SK-N-SH (cell line): Measurements from ENCODE around the gene FAM53A. TPM values are rescaled to one million over a fixed set of nuclear protein-coding genes. Genes with fewer than 3 reads are reported as not detected.

ENCODE experiments used
- CTCF ChIA-PET: fragments of 300-600, 350-600 bp; formaldehyde crosslinking; extraction: SDS; loops from one replicate; lab custom pipeline; 2021; lab: Yijun Ruan, JAX
- POLR2A ChIA-PET: fragments of 350-600 bp; sonication (Branson Sonifier 250); formaldehyde crosslinking; extraction: SDS; loops from one replicate; lab custom pipeline; 2020; ENCODE audit warnings: antibody characterized with exemption, inconsistent platforms; lab: Yijun Ruan, JAX
- DNase-seq: peaks from one replicate; pipeline ENCODE4 v3.0.0; 2012
- H2AFZ ChIP-seq: fragments of 200-600 bp; sonication (generic); 2 replicates; pipeline ENCODE4 v1.8.1; 2016; ENCODE audit warnings: antibody characterized with exemption, mild to moderate bottlenecking, low read depth
- H3F3A ChIP-seq: fragments of 200-600 bp; sonication (generic); replicated peaks from 2 replicates; pipeline ENCODE3; 2016; ENCODE audit warnings: antibody characterized with exemption, mild to moderate bottlenecking; ENCODE audit not compliant: insufficient read depth
- H3K27ac ChIP-seq, 2 experiments: fragments of 200-500 bp in 1 of 2; fragments of 200-600 bp in 1 of 2; sonication (Bioruptor generic) in 1 of 2; sonication (generic), shearing (Covaris generic) in 1 of 2; 2 replicates each; pipeline versions ENCODE4 v1.5.1 to v1.6.1; 2014 to 2016; ENCODE audit warnings: low read depth in 2 of 2, inconsistent platforms in 1 of 2, low read length in 1 of 2, mild to moderate bottlenecking in 1 of 2, mixed read lengths in 1 of 2
- H3K27me3 ChIP-seq: fragments of 200-600 bp; sonication (generic), shearing (Covaris generic); 2 replicates; pipeline ENCODE4 v1.6.1; 2016; ENCODE audit warnings: mixed run types; ENCODE audit not compliant: insufficient read depth
- H3K36me3 ChIP-seq, 2 experiments: fragments of 200-500 bp in 1 of 2; fragments of 200-600 bp in 1 of 2; sonication (Bioruptor generic) in 1 of 2; sonication (generic) in 1 of 2; replicated peaks in 1 of 2; 2 replicates each; pipeline versions ENCODE3 to v1.5.1; 2014 to 2016; ENCODE audit warnings: low read length in 1 of 2, mild to moderate bottlenecking in 1 of 2; ENCODE audit not compliant: insufficient read depth in 2 of 2, control insufficient read depth in 1 of 2
- H3K4me1 ChIP-seq, 2 experiments: fragments of 200-500 bp in 1 of 2; fragments of 200-600 bp in 1 of 2; sonication (Bioruptor generic) in 1 of 2; sonication (generic), shearing (Covaris generic) in 1 of 2; 2 replicates each; pipeline versions ENCODE4 v1.5.1 to v1.6.1; 2014 to 2016; ENCODE audit warnings: low read depth in 1 of 2, low read length in 1 of 2, mixed run types in 1 of 2; ENCODE audit not compliant: insufficient read depth in 2 of 2, control insufficient read depth in 1 of 2
- H3K4me2 ChIP-seq: fragments of 200-600 bp; sonication (generic), shearing (Covaris generic); 2 replicates; pipeline ENCODE4 v1.6.1; 2017; ENCODE audit warnings: mixed run types
- H3K4me3 ChIP-seq, 2 experiments: fragments of 200-500 bp in 1 of 2; fragments of 200-600 bp in 1 of 2; sonication (Bioruptor generic) in 1 of 2; sonication (generic), shearing (Covaris generic) in 1 of 2; 2 replicates each; pipeline versions ENCODE4 v1.5.1 to v1.8.1; 2014 to 2016; ENCODE audit warnings: low read depth in 2 of 2, inconsistent platforms in 1 of 2, low read length in 1 of 2, mild to moderate bottlenecking in 1 of 2, mixed read lengths in 1 of 2, moderate library complexity in 1 of 2
- H3K79me2 ChIP-seq: fragments of 200-600 bp; sonication (generic); 2 replicates; pipeline ENCODE4 v1.8.1; 2017; ENCODE audit warnings: mild to moderate bottlenecking; ENCODE audit not compliant: insufficient read depth
- H3K9ac ChIP-seq: fragments of 200-600 bp; sonication (generic); 2 replicates; pipeline ENCODE4 v1.6.1; 2017; ENCODE audit warnings: mixed run types
- H3K9me2 ChIP-seq: fragments of 200-600 bp; sonication (generic); 2 replicates; pipeline ENCODE4 v1.6.1; 2017; ENCODE audit warnings: mixed run types
- H3K9me3 ChIP-seq: fragments of 200-600 bp; sonication (generic); 2 replicates; pipeline ENCODE4 v1.6.1; 2017; ENCODE audit warnings: mixed run types, mild to moderate bottlenecking, moderate library complexity
- H4K20me1 ChIP-seq: fragments of 200-600 bp; sonication (generic); 2 replicates; pipeline ENCODE4 v1.6.1; 2017; ENCODE audit warnings: mild to moderate bottlenecking, mixed run types; ENCODE audit not compliant: insufficient read depth
- CHD2 ChIP-seq: fragments of 150-350 bp; IDR thresholded peaks from 2 replicates; pipeline ENCODE4 v1.6.1; 2018; ENCODE audit warnings: low read length; ENCODE audit not compliant: partially characterized antibody
- CTCF ChIP-seq: fragments of 200-600 bp; sonication (generic); IDR thresholded peaks from 2 replicates; pipeline ENCODE4 v1.6.1; 2017; ENCODE audit warnings: antibody characterized with exemption, mild to moderate bottlenecking, moderate library complexity
- EP300 ChIP-seq, 2 experiments: IDR thresholded peaks; 2 replicates each; pipeline versions ENCODE4 v1.4.0 to v1.6.1; 2012; ENCODE audit warnings: borderline replicate concordance in 1 of 2, low read depth in 1 of 2, low read length in 1 of 2
- FOSL2 ChIP-seq: IDR thresholded peaks from 2 replicates; pipeline ENCODE4 v1.4.0; 2012; ENCODE audit warnings: low read depth, mild to moderate bottlenecking, moderate library complexity, borderline replicate concordance
- FOXJ3 ChIP-seq: sonication (generic); formaldehyde crosslinking; IDR thresholded peaks from 2 replicates; pipeline ENCODE4 v1.5.1; 2020; ENCODE audit warnings: mild to moderate bottlenecking, missing genetic modification reagents
- GABPA ChIP-seq: IDR thresholded peaks from 2 replicates; pipeline ENCODE4 v1.4.0; 2012; ENCODE audit warnings: low read depth, mild to moderate bottlenecking
- GATA2 ChIP-seq: sonication (generic); formaldehyde crosslinking; IDR thresholded peaks from 2 replicates; pipeline ENCODE4 v1.5.0; 2020; ENCODE audit warnings: mild to moderate bottlenecking, missing genetic modification reagents
- IRF3 ChIP-seq: fragments of 150-350 bp; IDR thresholded peaks from 2 replicates; pipeline ENCODE4 v1.6.1; 2016; ENCODE audit warnings: mild to moderate bottlenecking, low read depth, low read length
- JUND ChIP-seq: IDR thresholded peaks from 2 replicates; pipeline ENCODE4 v1.4.0; 2012
- MAX ChIP-seq: IDR thresholded peaks from 2 replicates; pipeline ENCODE4 v1.4.0; 2012; ENCODE audit warnings: low read depth
- MXI1 ChIP-seq: IDR thresholded peaks from 2 replicates; pipeline ENCODE4 v1.6.1; 2012; ENCODE audit warnings: mild to moderate bottlenecking, low read depth, low read length, improper control_type of control experiment
- NFIC ChIP-seq: IDR thresholded peaks from 2 replicates; pipeline ENCODE4 v1.4.0; 2012; ENCODE audit warnings: borderline replicate concordance
- NRF1 ChIP-seq: IDR thresholded peaks from 2 replicates; pipeline ENCODE4 v1.6.1; 2012; ENCODE audit warnings: low read depth, mild to moderate bottlenecking, low read length
- PBX3 ChIP-seq: IDR thresholded peaks from 2 replicates; pipeline ENCODE4; 2012
- RAD21 ChIP-seq: IDR thresholded peaks from 2 replicates; pipeline ENCODE4 v1.6.1; 2012; ENCODE audit warnings: mild to moderate bottlenecking, low read length
- RCOR1 ChIP-seq: fragments of 150-350 bp; IDR thresholded peaks from 2 replicates; pipeline ENCODE4 v1.6.1; 2017; ENCODE audit warnings: antibody characterized with exemption, low read length
- REST ChIP-seq: IDR thresholded peaks from 2 replicates; pipeline ENCODE4 v1.6.1; 2012; ENCODE audit warnings: mild to moderate bottlenecking, low read depth, low read length, moderate library complexity
- YY1 ChIP-seq: IDR thresholded peaks from 2 replicates; pipeline ENCODE4 v1.4.0; 2012; ENCODE audit warnings: low read depth, mild to moderate bottlenecking
- WGBS: methylation state at CpG from one replicate; pipeline ENCODE4 v1.1.6; 2017; ENCODE audit warnings: low lambda C conversion rate; 5-methylcytosine and 5-hydroxymethylcytosine counted together
- polyA plus RNA-seq, 3 experiments: library from polyadenylated mRNA; depleted of rRNA; stranded (reverse); fragments of >200 nt; gene quantifications; 2 replicates each; pipeline ENCODE4 v1.2.3, GENCODE V29; 2012

FAM53A gene
- polyA plus RNA-seq, 1 of the 3 experiments (the other 2 are of a cell fraction) = 7.6 TPM

GRCh38 chr4:1655676-1656075, 28.4 kb downstream of the FAM53A start:
- no peaks in the 10 kb centered on the region for H3K4me1 ChIP-seq
- no peaks in the 10 kb centered on the region for H3K79me2 ChIP-seq
- no peak overlapping the region for H2AFZ ChIP-seq
- WGBS = 94% methylated on average over 13 of the region's 18 CpGs
- H3K9ac ChIP-seq = no peak overlapping the region
- no peaks in the 10 kb centered on the region for H3K36me3 ChIP-seq
- H3K27me3 ChIP-seq = no peaks in the 10 kb centered on the region
- H4K20me1 ChIP-seq = no peaks in the 10 kb centered on the region
- H3K27ac ChIP-seq = no peak overlapping the region
- H3K9me3 ChIP-seq = no peaks in the 10 kb centered on the region
- ChIA-PET CTCF (no interaction called here), POLR2A (no interaction called here)
- H3K4me2 ChIP-seq = no peak overlapping the region
- H3F3A ChIP-seq = no peaks in the 10 kb centered on the region
- no peaks in the 10 kb centered on the region for H3K9me2 ChIP-seq
- no peak for DNase-seq
- TF ChIP-seq GATA2 (CRISPR knock-in tag) = no peak
- no peak for TF ChIP-seq CTCF
- no peak for TF ChIP-seq EP300 (IDR thresholded peaks at IDR 0.05; ENCODE audit: borderline replicate concordance in 1 of 2, low read depth in 1 of 2, low read length in 1 of 2)
- TF ChIP-seq REST = no peak
- no peak for TF ChIP-seq NFIC
- no peak for TF ChIP-seq NRF1
- no peak for TF ChIP-seq YY1
- TF ChIP-seq CHD2 = no peak
- H3K4me3 ChIP-seq = no peak overlapping the region

GRCh38 chr4:1655081-1655480, 29.0 kb downstream of the FAM53A start:
- no peak overlapping the region for H3K4me2 ChIP-seq
- H3K4me3 ChIP-seq = no peak overlapping the region
- no peaks in the 10 kb centered on the region for H3K4me1 ChIP-seq
- POLR2A ChIA-PET = no interaction called here
- no peaks in the 10 kb centered on the region for H3K9me3 ChIP-seq
- no peaks in the 10 kb centered on the region for H3F3A ChIP-seq
- no peaks in the 10 kb centered on the region for H4K20me1 ChIP-seq
- TF ChIP-seq JUND (no peak), RCOR1 (no peak), MAX (no peak), PBX3 (no peak), FOXJ3 (CRISPR knock-in tag) (no peak), EP300 (IDR thresholded peaks at IDR 0.05; ENCODE audit: borderline replicate concordance in 1 of 2, low read depth in 1 of 2, low read length in 1 of 2) (no peak), YY1 (no peak), IRF3 (no peak), CHD2 (no peak), GABPA (no peak), RAD21 (no peak), MXI1 (no peak), CTCF (no peak), FOSL2 (no peak)
- H3K9me2 ChIP-seq = no peaks in the 10 kb centered on the region
- no peaks in the 10 kb centered on the region for H3K27me3 ChIP-seq
- no peaks in the 10 kb centered on the region for H3K36me3 ChIP-seq
- H2AFZ ChIP-seq = no peak overlapping the region
- H3K9ac ChIP-seq = no peak overlapping the region
- no peak overlapping the region for H3K27ac ChIP-seq
- CTCF ChIA-PET = no interaction called here
- no peaks in the 10 kb centered on the region for H3K79me2 ChIP-seq
- WGBS = 96% methylated on average over 35 of the region's 47 CpGs
- DNase-seq = no peak
